Measurements from ENCODE around the gene RPL36A. TPM values are rescaled to one million over a fixed set of nuclear protein-coding genes. Genes with fewer than 3 reads are reported as not detected.

RPL36A gene
- total and polyA plus RNA-seq, 9 of the 15 experiments (the other 6 are each of a cell fraction or from before 2014, with no cell fraction given), result 412 to 4,539 (median 3,209) TPM

DNA sequence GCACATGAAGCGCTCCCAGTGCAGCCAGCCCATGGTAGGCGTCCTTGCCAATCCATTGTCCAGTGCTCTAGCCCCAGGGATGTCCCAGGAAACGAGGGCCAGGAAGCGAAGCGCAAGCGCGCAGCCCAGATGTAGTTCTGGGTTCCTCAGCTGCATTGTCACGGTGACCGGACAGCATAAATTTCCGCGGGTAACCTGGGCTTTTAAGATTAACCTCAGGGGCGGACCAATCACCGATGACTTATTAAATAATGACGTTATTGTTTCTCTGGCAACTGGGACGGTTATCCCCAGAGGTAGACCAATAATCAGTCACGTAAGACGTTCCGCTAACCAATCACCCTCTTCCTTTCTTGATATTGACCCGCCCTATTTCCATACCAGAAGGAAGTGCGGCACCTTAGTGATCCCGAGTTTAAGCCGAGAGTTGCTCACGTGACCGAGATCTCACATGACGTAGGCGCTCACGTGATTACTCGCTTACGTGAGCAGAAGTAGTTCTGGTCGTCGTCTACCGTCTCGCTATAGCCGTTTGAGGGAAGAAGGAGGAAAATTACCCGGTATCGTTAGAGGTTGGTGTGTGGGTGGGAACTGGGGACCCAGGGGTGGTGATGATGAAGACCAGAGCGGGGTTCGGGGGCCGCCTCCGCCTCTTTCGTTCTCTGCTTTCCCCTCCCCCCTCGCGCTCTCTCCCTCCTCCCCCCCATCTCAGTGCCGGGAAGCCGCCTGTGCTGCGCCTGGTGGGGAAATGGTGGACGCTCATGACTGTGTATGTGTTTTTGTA, 17.1 kb downstream of the RPL36A start, which contains the start of the genes GLA and HNRNPH2 (continued):
- TF ChIP-seq SREBF2 (CRISPR knock-in tag; IDR thresholded peaks at IDR 0.05) (no peak), TAF9B (IDR thresholded peaks at IDR 0.05; ENCODE audit: partially characterized antibody) (peak; percentile 83), ZBTB33 (CRISPR knock-in tag; IDR thresholded peaks at IDR 0.05) (no peak), PHTF2 (CRISPR knock-in tag; IDR thresholded peaks at IDR 0.05) (no peak), TAF7 (tag; IDR thresholded peaks at IDR 0.05) (peak; percentile 59; the same call in 1 of the 2 replicates), CBFA2T3 (IDR thresholded peaks at IDR 0.05) (no peak; the same call in 1 of the 2 replicates), MBD2 (IDR thresholded peaks at IDR 0.05; ENCODE audit: borderline replicate concordance, low read depth) (peak; percentile 80; the same call in 1 of the 2 replicates), ZBTB11 (CRISPR knock-in tag; IDR thresholded peaks at IDR 0.05) (no peak), ETV6 (IDR thresholded peaks at IDR 0.05; ENCODE audit: borderline replicate concordance in 1 of 2, low read depth in 2 of 2, low read length in 1 of 2) (no peak), ETV6 (CRISPR knock-in tag; IDR thresholded peaks at IDR 0.05; ENCODE audit: borderline replicate concordance) (no peak), C11orf30 (IDR thresholded peaks at IDR 0.05; ENCODE audit: low read depth) (peak; percentile 98), TBL1XR1 (IDR thresholded peaks at IDR 0.05; ENCODE audit: low read length in 2 of 2) (0 out of 4 replicates have a peak, but pooled peaks have one; percentile 21 to 27), NFXL1 (CRISPR knock-in tag; IDR thresholded peaks at IDR 0.05) (no peak), NUFIP1 (IDR thresholded peaks at IDR 0.05; ENCODE audit: partially characterized antibody) (no peak), ZNF347 (CRISPR knock-in tag; IDR thresholded peaks at IDR 0.05; ENCODE audit: low read depth) (no peak), ETS2 (tag; IDR thresholded peaks at IDR 0.05; ENCODE audit: borderline replicate concordance, poor library complexity, severe bottlenecking) (no peak), EP400 (IDR thresholded peaks at IDR 0.05) (peak; percentile 95), ZNF140 (CRISPR knock-in tag; IDR thresholded peaks at IDR 0.05) (no peak), ZNF316 (IDR thresholded peaks at IDR 0.05) (peak; percentile 59; the same call in 1 of the 2 replicates)
- TF ChIP-seq, protein P1, sequence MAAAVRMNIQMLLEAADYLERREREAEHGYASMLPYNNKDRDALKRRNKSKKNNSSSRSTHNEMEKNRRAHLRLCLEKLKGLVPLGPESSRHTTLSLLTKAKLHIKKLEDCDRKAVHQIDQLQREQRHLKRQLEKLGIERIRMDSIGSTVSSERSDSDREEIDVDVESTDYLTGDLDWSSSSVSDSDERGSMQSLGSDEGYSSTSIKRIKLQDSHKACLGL (CRISPR knock-in tag; IDR thresholded peaks at IDR 0.05; ENCODE audit: borderline replicate concordance, poor library complexity, severe bottlenecking), result no peak
- TF ChIP-seq, protein P2, sequence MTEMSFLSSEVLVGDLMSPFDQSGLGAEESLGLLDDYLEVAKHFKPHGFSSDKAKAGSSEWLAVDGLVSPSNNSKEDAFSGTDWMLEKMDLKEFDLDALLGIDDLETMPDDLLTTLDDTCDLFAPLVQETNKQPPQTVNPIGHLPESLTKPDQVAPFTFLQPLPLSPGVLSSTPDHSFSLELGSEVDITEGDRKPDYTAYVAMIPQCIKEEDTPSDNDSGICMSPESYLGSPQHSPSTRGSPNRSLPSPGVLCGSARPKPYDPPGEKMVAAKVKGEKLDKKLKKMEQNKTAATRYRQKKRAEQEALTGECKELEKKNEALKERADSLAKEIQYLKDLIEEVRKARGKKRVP (CRISPR knock-in tag; IDR thresholded peaks at IDR 0.05), result no peak

All from K562 (cell line).